H9 (cell line): Measurements from ENCODE around the gene PYROXD2. TPM values are rescaled to one million over a fixed set of nuclear protein-coding genes. Genes with fewer than 3 reads are reported as not detected.
A peak's percentile ranks its signal among the peaks of the same experiment; 100 is the strongest.

Experiments used
- DNase-seq: peaks from one replicate; pipeline ENCODE4 v3.0.0-alpha.2; 2017
- H2AFZ ChIP-seq: one replicate; pipeline ENCODE4 v1.6.1; 2013; ENCODE audit warnings: mild to moderate bottlenecking, low read length, control low read depth, moderate library complexity
- H2AK5ac ChIP-seq: 2 replicates; pipeline ENCODE4 v1.6.1; 2013; ENCODE audit warnings: low read length, control low read depth, mixed read lengths; ENCODE audit not compliant: insufficient read length
- H2BK120ac ChIP-seq: one replicate; pipeline ENCODE4 v1.6.1; 2013; ENCODE audit warnings: low read depth, mild to moderate bottlenecking, low read length, control low read depth, inconsistent platforms; ENCODE audit not compliant: poor library complexity, severe bottlenecking
- H2BK12ac ChIP-seq: 2 replicates; pipeline ENCODE4 v1.6.1; 2013; ENCODE audit warnings: low read length, control low read depth, mixed read lengths, low read depth; ENCODE audit not compliant: insufficient read length
- H2BK15ac ChIP-seq: 2 replicates; pipeline ENCODE4 v1.6.1; 2013; ENCODE audit warnings: low read depth, low read length, control low read depth
- H2BK20ac ChIP-seq: one replicate; pipeline ENCODE4 v1.6.1; 2013; ENCODE audit warnings: low read depth, mild to moderate bottlenecking, low read length, control low read depth, inconsistent platforms; ENCODE audit not compliant: poor library complexity, severe bottlenecking
- H2BK5ac ChIP-seq: 2 replicates; pipeline ENCODE4 v1.6.1; 2013; ENCODE audit warnings: low read length, control low read depth, mixed read lengths; ENCODE audit not compliant: insufficient read length
- H3K14ac ChIP-seq: 2 replicates; pipeline ENCODE4 v1.6.1; 2013; ENCODE audit warnings: low read length, control low read depth; ENCODE audit not compliant: insufficient read depth
- H3K18ac ChIP-seq: 2 replicates; pipeline ENCODE4 v1.6.1; 2013; ENCODE audit warnings: low read depth, mild to moderate bottlenecking, mixed read lengths, low read length, control low read depth; ENCODE audit not compliant: insufficient read length
- H3K23ac ChIP-seq: 2 replicates; pipeline ENCODE4 v1.6.1; 2013; ENCODE audit warnings: low read length, control low read depth, mixed read lengths, low read depth; ENCODE audit not compliant: insufficient read length
- H3K23me2 ChIP-seq: 2 replicates; pipeline ENCODE4 v1.6.1; 2013; ENCODE audit warnings: low read depth, mild to moderate bottlenecking, mixed read lengths, low read length, control low read depth; ENCODE audit not compliant: insufficient read length, poor library complexity, severe bottlenecking
- H3K27ac ChIP-seq: 2 replicates; pipeline ENCODE4 v1.5.1; 2013; ENCODE audit warnings: low read length, control low read depth, mixed read lengths, low read depth; ENCODE audit not compliant: insufficient read length
- H3K27me3 ChIP-seq: 2 replicates; pipeline ENCODE4 v1.6.1; 2013; ENCODE audit warnings: low read length, control low read depth, inconsistent platforms; ENCODE audit not compliant: insufficient read depth
- H3K4ac ChIP-seq: 2 replicates; pipeline ENCODE4 v1.6.1; 2013; ENCODE audit warnings: low read depth, mild to moderate bottlenecking, control low read depth, inconsistent platforms, low read length, moderate library complexity
- H3K4me1 ChIP-seq: 2 replicates; pipeline ENCODE4 v1.6.1; 2013; ENCODE audit warnings: low read length, control low read depth, inconsistent platforms; ENCODE audit not compliant: insufficient read depth
- H3K4me2 ChIP-seq: 2 replicates; pipeline ENCODE4 v1.6.1; 2013; ENCODE audit warnings: low read length, control low read depth, mixed read lengths; ENCODE audit not compliant: insufficient read length, insufficient read depth
- H3K56ac ChIP-seq: 2 replicates; pipeline ENCODE4 v1.6.1; 2013; ENCODE audit warnings: low read depth, mild to moderate bottlenecking, mixed read lengths, low read length, control low read depth; ENCODE audit not compliant: insufficient read length
- H3K79me1 ChIP-seq: 2 replicates; pipeline ENCODE4 v1.6.1; 2013; ENCODE audit warnings: low read depth, mild to moderate bottlenecking, moderate library complexity, low read length, control low read depth, inconsistent platforms; ENCODE audit not compliant: insufficient read depth, poor library complexity, severe bottlenecking
- H3K79me2 ChIP-seq: 2 replicates; pipeline ENCODE4 v1.6.1; 2013; ENCODE audit warnings: low read length, control low read depth, inconsistent platforms; ENCODE audit not compliant: insufficient read depth
- H3K9ac ChIP-seq: 2 replicates; pipeline ENCODE4 v1.6.1; 2013; ENCODE audit warnings: low read length, control low read depth, mixed read lengths; ENCODE audit not compliant: insufficient read length; ENCODE audit errors: extremely low read depth
- H3K9me3 ChIP-seq: one replicate; pipeline ENCODE4 v1.6.1; 2013; ENCODE audit warnings: low read depth, low read length, inconsistent platforms; ENCODE audit not compliant: control insufficient read depth
- H3T11ph ChIP-seq: one replicate; pipeline ENCODE4 v1.6.1; 2013; ENCODE audit warnings: mild to moderate bottlenecking, low read length, control low read depth, inconsistent platforms
- H4K20me1 ChIP-seq: one replicate; pipeline ENCODE4 v1.6.1; 2013; ENCODE audit not compliant: control insufficient read depth, insufficient read length, insufficient read depth
- H4K5ac ChIP-seq: 2 replicates; pipeline ENCODE4 v1.6.1; 2013; ENCODE audit warnings: low read depth, mild to moderate bottlenecking, mixed read lengths, low read length, control low read depth; ENCODE audit not compliant: insufficient read length
- H4K8ac ChIP-seq: replicated peaks from 2 replicates; pipeline ENCODE4 v1.6.1; 2013; ENCODE audit warnings: low read length, control low read depth, mixed read lengths, low read depth; ENCODE audit not compliant: insufficient read length
- H4K91ac ChIP-seq: 2 replicates; pipeline ENCODE4 v1.6.1; 2013; ENCODE audit warnings: low read depth, mild to moderate bottlenecking, moderate library complexity, mixed read lengths, low read length, control low read depth; ENCODE audit not compliant: insufficient read length
- H3K27ac Mint-ChIP-seq, 3 experiments: 2 replicates in 2 of 3; 3 replicates in 1 of 3; pipeline ENCODE4 v1.8.0; 2020 to 2021; ENCODE audit warnings: mixed read lengths in 3 of 3, mild to moderate bottlenecking in 1 of 3, moderate library complexity in 1 of 3
- H3K27me3 Mint-ChIP-seq: 2 replicates; pipeline ENCODE4 v1.8.0; 2021; ENCODE audit warnings: low read depth, mild to moderate bottlenecking, moderate library complexity, mixed read lengths
- H3K36me3 Mint-ChIP-seq, 3 experiments: 2 replicates in 2 of 3; 3 replicates in 1 of 3; pipeline ENCODE4 v1.8.0; 2020 to 2021; ENCODE audit warnings: low read depth in 3 of 3, mixed read lengths in 3 of 3; ENCODE audit not compliant: insufficient read depth in 1 of 3
- H3K4me1 Mint-ChIP-seq, 2 experiments: 2 replicates each; pipeline ENCODE4 v1.8.0; 2020; ENCODE audit warnings: mixed read lengths in 2 of 2
- H3K4me3 Mint-ChIP-seq, 2 experiments: 2 replicates in 1 of 2; 3 replicates in 1 of 2; pipeline ENCODE4 v1.8.0; 2020 to 2021; ENCODE audit warnings: mild to moderate bottlenecking in 2 of 2, mixed read lengths in 2 of 2, moderate library complexity in 1 of 2
- H3K9me3 Mint-ChIP-seq, 2 experiments: 2 replicates in 1 of 2; 3 replicates in 1 of 2; pipeline ENCODE4 v1.8.0; 2020; ENCODE audit warnings: mild to moderate bottlenecking in 2 of 2, mixed read lengths in 2 of 2, moderate library complexity in 1 of 2
- CTCF ChIP-seq: fragments of 200-600 bp; sonication (generic); conservative IDR thresholded peaks from 3 replicates; pipeline ENCODE4 v1.8.0; 2021; ENCODE audit warnings: antibody characterized with exemption, mild to moderate bottlenecking
- WGBS: extraction: QIAGEN DNeasy Blood & Tissue Kit; methylation state at CpG from one replicate; pipeline ENCODE4 v1.1.7; 2013; ENCODE audit warnings: missing lambda C conversion rate, low lambda C conversion rate, mixed read lengths; ENCODE audit not compliant: insufficient read length; ENCODE audit errors: extremely low coverage; 5-methylcytosine and 5-hydroxymethylcytosine counted together
- total RNA-seq: library from RNA; stranded (reverse); gene quantifications from 2 replicates; pipeline ENCODE4 v1.2.1, GENCODE V29; 2021

PYROXD2 gene
- total RNA-seq, 1 experiment from 2014 or later = 5.3 TPM

GRCh38 chr10:98374217-98374985, 40.6 kb downstream of the PYROXD2 start:
- no CpG with 5 or more reads among the region's 8 CpGs for WGBS
- H3K14ac ChIP-seq = no peak overlapping the region
- H3K18ac ChIP-seq = no peak overlapping the region
- no peaks in the 10 kb centered on the region for H3K27me3 ChIP-seq
- no peak overlapping the region for H4K91ac ChIP-seq
- no peaks in the 10 kb centered on the region; the same call in 1 of the 2 replicates for H3K4me1 ChIP-seq
- H3K79me2 ChIP-seq = no peaks in the 10 kb centered on the region
- H3K4me2 ChIP-seq = no peak overlapping the region
- no peak for TF ChIP-seq CTCF
- H3K27me3 Mint-ChIP-seq = peaks cover 1% of the 10 kb centered on the region; the same call in 1 of the 2 replicates
- no peaks in the 10 kb centered on the region for H4K20me1 ChIP-seq
- peaks cover 10 to 11% of the 10 kb centered on the region in 2 experiments; a peak in 4 of 5 replicates for H3K9me3 Mint-ChIP-seq
- no peaks in the 10 kb centered on the region for H3K9me3 ChIP-seq
- H2BK120ac ChIP-seq = no peak overlapping the region
- H3K36me3 Mint-ChIP-seq = peaks cover 0 to 3% (median 0%) of the 10 kb centered on the region in 3 experiments; a peak in 3 of 7 replicates
- no peak overlapping the region for H3K9ac ChIP-seq
- H3K56ac ChIP-seq = no peak overlapping the region
- H2AK5ac ChIP-seq = no peak overlapping the region
- no peak overlapping the region for H4K8ac ChIP-seq
- no peak overlapping the region for H3K4me3 Mint-ChIP-seq
- H2BK12ac ChIP-seq = no peak overlapping the region
- no peak overlapping the region for H4K5ac ChIP-seq
- no peak overlapping the region for H3K23ac ChIP-seq
- H3K27ac Mint-ChIP-seq = peak overlapping the region in 2 of 3 experiments; percentile 0 to 41; a peak in 3 of 7 replicates
- H3T11ph ChIP-seq = no peak overlapping the region
- H3K79me1 ChIP-seq = no peaks in the 10 kb centered on the region
- no peak overlapping the region for H2BK15ac ChIP-seq
- no peak overlapping the region for H3K27ac ChIP-seq
- no peak overlapping the region for H3K4ac ChIP-seq
- no peak for DNase-seq
- H2BK5ac ChIP-seq = no peak overlapping the region
- no peak overlapping the region for H2AFZ ChIP-seq
- no peaks in the 10 kb centered on the region for H3K23me2 ChIP-seq
- H2BK20ac ChIP-seq = no peak overlapping the region
- H3K4me1 Mint-ChIP-seq = peaks cover 19 to 22% of the 10 kb centered on the region in 2 experiments
